ENCODE results near the gene CAMK1D.

GRCh38 chr10:12868229-12868628 is 518.9 kb downstream of the CAMK1D start:
- TF ChIP-seq CTCF (IDR thresholded peaks at IDR 0.05) (no peak), HMGXB4 (CRISPR knock-in tag; IDR thresholded peaks at IDR 0.05) (no peak), ZNF416 (CRISPR knock-in tag; IDR thresholded peaks at IDR 0.05) (no peak), ZBTB21 (CRISPR knock-in tag; IDR thresholded peaks at IDR 0.05; ENCODE audit: borderline replicate concordance) (no peak), FOXJ3 (CRISPR knock-in tag; IDR thresholded peaks at IDR 0.05; ENCODE audit: borderline replicate concordance) (no peak)

Data from WTC11 (cell line).